Transverse colon (tissue), 3 donors: ENCODE measurements around the gene DHRS7C.

Source experiments
- EP300 ChIP-seq: sonication (generic); formaldehyde crosslinking; IDR thresholded peaks from one replicate; pipeline ENCODE4 v1.6.1; 2017; ENCODE audit warnings: antibody characterized with exemption, low read depth
- TF ChIP-seq, protein P1 (sequence below), 5 experiments: fragments of 200-600 bp in 3 of 5; fragments of 450-650 bp in 2 of 5; sonication (generic) in 3 of 5; IDR thresholded peaks; 1 replicate in 2 of 5; 2 replicates in 3 of 5; pipeline ENCODE4 v1.5.1; 2016 to 2017; ENCODE audit warnings: antibody characterized with exemption in 5 of 5, inconsistent platforms in 3 of 5, mild to moderate bottlenecking in 2 of 5, moderate library complexity in 1 of 5

DNA sequence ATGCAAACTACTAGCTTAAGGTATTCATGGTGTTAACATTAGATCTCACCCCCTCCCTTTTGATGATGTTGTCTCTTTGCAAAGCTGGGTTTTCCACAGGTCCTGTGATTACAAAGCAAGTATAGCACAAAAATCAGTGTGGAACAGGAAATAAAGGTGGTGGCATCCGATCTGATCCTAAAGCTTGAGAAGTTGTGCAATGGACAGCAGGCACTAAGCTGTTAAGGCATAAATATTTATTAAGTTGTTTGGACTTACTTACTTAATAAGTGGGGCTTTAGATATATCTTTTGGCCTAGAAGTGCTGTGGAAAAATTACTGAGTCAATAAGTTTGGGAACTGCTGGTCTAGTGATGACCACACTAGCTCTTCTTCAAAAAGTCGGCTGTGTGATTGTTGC is 39.3 kb upstream of the DHRS7C start:
- TF ChIP-seq, protein P1, sequence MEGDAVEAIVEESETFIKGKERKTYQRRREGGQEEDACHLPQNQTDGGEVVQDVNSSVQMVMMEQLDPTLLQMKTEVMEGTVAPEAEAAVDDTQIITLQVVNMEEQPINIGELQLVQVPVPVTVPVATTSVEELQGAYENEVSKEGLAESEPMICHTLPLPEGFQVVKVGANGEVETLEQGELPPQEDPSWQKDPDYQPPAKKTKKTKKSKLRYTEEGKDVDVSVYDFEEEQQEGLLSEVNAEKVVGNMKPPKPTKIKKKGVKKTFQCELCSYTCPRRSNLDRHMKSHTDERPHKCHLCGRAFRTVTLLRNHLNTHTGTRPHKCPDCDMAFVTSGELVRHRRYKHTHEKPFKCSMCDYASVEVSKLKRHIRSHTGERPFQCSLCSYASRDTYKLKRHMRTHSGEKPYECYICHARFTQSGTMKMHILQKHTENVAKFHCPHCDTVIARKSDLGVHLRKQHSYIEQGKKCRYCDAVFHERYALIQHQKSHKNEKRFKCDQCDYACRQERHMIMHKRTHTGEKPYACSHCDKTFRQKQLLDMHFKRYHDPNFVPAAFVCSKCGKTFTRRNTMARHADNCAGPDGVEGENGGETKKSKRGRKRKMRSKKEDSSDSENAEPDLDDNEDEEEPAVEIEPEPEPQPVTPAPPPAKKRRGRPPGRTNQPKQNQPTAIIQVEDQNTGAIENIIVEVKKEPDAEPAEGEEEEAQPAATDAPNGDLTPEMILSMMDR (IDR thresholded peaks at IDR 0.05) = no peak
- TF ChIP-seq EP300 = no peak
